Measurements from ENCODE around the gene FAT3.

FAT3 gene

DNA sequence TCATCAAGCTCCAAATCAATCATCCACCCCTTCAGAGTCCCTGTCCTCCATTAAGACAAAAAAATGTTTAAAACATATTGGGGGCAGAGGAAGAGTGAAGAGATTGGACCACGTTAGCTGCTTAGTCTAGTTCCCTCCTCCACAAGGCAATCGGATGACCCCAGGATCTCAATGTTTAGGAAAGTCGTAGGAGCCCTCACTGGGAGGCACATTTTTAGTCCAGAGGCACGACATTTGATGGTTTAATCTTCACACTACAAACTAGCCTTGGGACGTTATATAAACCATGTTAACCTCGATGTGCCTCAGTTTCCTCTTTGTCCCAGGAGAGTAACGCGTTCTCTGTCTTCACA lies 588 bp upstream of the FAT3 start:
- TF ChIP-seq POU6F1 (CRISPR knock-in tag; IDR thresholded peaks at IDR 0.05; ENCODE audit: borderline replicate concordance, low read depth) (no peak), ISL1 (CRISPR knock-in tag; IDR thresholded peaks at IDR 0.05) (no peak), TSHZ2 (CRISPR knock-in tag; IDR thresholded peaks at IDR 0.05) (no peak), ZNF8 (CRISPR knock-in tag; IDR thresholded peaks at IDR 0.05) (no peak), ZNF565 (CRISPR knock-in tag; conservative IDR thresholded peaks at IDR 0.05; ENCODE audit: low read depth) (no peak), ZNF70 (CRISPR knock-in tag; IDR thresholded peaks at IDR 0.05) (no peak), BACH2 (CRISPR knock-in tag; IDR thresholded peaks at IDR 0.05; ENCODE audit: borderline replicate concordance) (no peak), SNAI2 (CRISPR knock-in tag; IDR thresholded peaks at IDR 0.05) (no peak), PPARA (CRISPR knock-in tag; IDR thresholded peaks at IDR 0.05; ENCODE audit: borderline replicate concordance) (no peak), TCF4 (CRISPR knock-in tag; IDR thresholded peaks at IDR 0.05; ENCODE audit: borderline replicate concordance) (no peak), TOX (CRISPR knock-in tag; IDR thresholded peaks at IDR 0.05; ENCODE audit: borderline replicate concordance) (no peak), ARNTL (CRISPR knock-in tag; IDR thresholded peaks at IDR 0.05; ENCODE audit: borderline replicate concordance, low read depth) (no peak), OSR1 (CRISPR knock-in tag; IDR thresholded peaks at IDR 0.05) (no peak), CSDC2 (CRISPR knock-in tag; IDR thresholded peaks at IDR 0.05) (no peak), RARB (CRISPR knock-in tag; IDR thresholded peaks at IDR 0.05) (no peak)
- TF ChIP-seq, protein P1, sequence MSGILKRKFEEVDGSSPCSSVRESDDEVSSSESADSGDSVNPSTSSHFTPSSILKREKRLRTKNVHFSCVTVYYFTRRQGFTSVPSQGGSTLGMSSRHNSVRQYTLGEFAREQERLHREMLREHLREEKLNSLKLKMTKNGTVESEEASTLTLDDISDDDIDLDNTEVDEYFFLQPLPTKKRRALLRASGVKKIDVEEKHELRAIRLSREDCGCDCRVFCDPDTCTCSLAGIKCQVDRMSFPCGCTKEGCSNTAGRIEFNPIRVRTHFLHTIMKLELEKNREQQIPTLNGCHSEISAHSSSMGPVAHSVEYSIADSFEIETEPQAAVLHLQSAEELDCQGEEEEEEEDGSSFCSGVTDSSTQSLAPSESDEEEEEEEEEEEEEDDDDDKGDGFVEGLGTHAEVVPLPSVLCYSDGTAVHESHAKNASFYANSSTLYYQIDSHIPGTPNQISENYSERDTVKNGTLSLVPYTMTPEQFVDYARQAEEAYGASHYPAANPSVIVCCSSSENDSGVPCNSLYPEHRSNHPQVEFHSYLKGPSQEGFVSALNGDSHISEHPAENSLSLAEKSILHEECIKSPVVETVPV (CRISPR knock-in tag; IDR thresholded peaks at IDR 0.05), result no peak
- no peak for ATAC-seq

GRCh38 chr11:92225125-92225567 lies 528 bp downstream of the FAT3 start:
- ATAC-seq, result peak; percentile 29
- TF ChIP-seq ISL1 (CRISPR knock-in tag; IDR thresholded peaks at IDR 0.05) (no peak), ARNTL (CRISPR knock-in tag; IDR thresholded peaks at IDR 0.05; ENCODE audit: borderline replicate concordance, low read depth) (no peak), ZNF565 (CRISPR knock-in tag; conservative IDR thresholded peaks at IDR 0.05; ENCODE audit: low read depth) (no peak), GLIS3 (CRISPR knock-in tag; IDR thresholded peaks at IDR 0.05) (no peak), CSDC2 (CRISPR knock-in tag; IDR thresholded peaks at IDR 0.05) (no peak), ESRRG (CRISPR knock-in tag; IDR thresholded peaks at IDR 0.05) (no peak), PATZ1 (CRISPR knock-in tag; IDR thresholded peaks at IDR 0.05; ENCODE audit: borderline replicate concordance) (no peak), PPARA (CRISPR knock-in tag; IDR thresholded peaks at IDR 0.05; ENCODE audit: borderline replicate concordance) (no peak), ZFP30 (CRISPR knock-in tag; IDR thresholded peaks at IDR 0.05) (no peak), ZFP3 (CRISPR knock-in tag; IDR thresholded peaks at IDR 0.05) (no peak), TCF4 (CRISPR knock-in tag; IDR thresholded peaks at IDR 0.05; ENCODE audit: borderline replicate concordance) (no peak), OSR1 (CRISPR knock-in tag; IDR thresholded peaks at IDR 0.05) (no peak), ZNF8 (CRISPR knock-in tag; IDR thresholded peaks at IDR 0.05) (no peak), ZC3H10 (CRISPR knock-in tag; IDR thresholded peaks at IDR 0.05) (no peak), ZNF70 (CRISPR knock-in tag; IDR thresholded peaks at IDR 0.05) (no peak), SNAI2 (CRISPR knock-in tag; IDR thresholded peaks at IDR 0.05) (no peak), TOX (CRISPR knock-in tag; IDR thresholded peaks at IDR 0.05; ENCODE audit: borderline replicate concordance) (no peak), POU6F1 (CRISPR knock-in tag; IDR thresholded peaks at IDR 0.05; ENCODE audit: borderline replicate concordance, low read depth) (no peak), RARB (CRISPR knock-in tag; IDR thresholded peaks at IDR 0.05) (no peak)

Data from SK-N-SH treated with all-trans-retinoic acid at 6 μM for 48 hours (cell line).